HL-60 (cell line): ENCODE measurements around the gene RAF1.
"Not testable (repeated sequence)": the region's sequence is repeated elsewhere in the genome, so short reads cannot be mapped to it uniquely, and the experiment has no call there.

ENCODE experiments used
- DNase-seq, 2 experiments: peaks; one replicate each; pipeline ENCODE4 v3.0.0-alpha.2; 2010 to 2020; ENCODE audit warnings: low read depth in 1 of 2, low spot score in 1 of 2
- H3K27ac ChIP-seq: fragments of 250-450 bp; sonication (Bioruptor Pico); replicated peaks from 2 replicates; pipeline ENCODE4 v1.5.1; 2020; ENCODE audit warnings: mild to moderate bottlenecking, moderate library complexity
- H3K27me3 ChIP-seq: fragments of 250-450 bp; sonication (Bioruptor Pico); 2 replicates; pipeline ENCODE4 v1.5.1; 2021; ENCODE audit warnings: mild to moderate bottlenecking, moderate library complexity; ENCODE audit not compliant: insufficient read depth, poor library complexity, severe bottlenecking
- H3K4me3 ChIP-seq: replicated peaks from 2 replicates; pipeline ENCODE4 v1.5.1; 2011; ENCODE audit warnings: mild to moderate bottlenecking, control low read depth, low read length; ENCODE audit not compliant: insufficient read depth
- CTCF ChIP-seq: IDR thresholded peaks from one replicate; pipeline ENCODE4 v1.5.1; 2011; ENCODE audit warnings: low read length, control low read depth, inconsistent platforms; ENCODE audit not compliant: insufficient read depth
- GABPA ChIP-seq: IDR thresholded peaks from 2 replicates; pipeline ENCODE4 v1.6.1; 2012; ENCODE audit warnings: low read depth
- POLR2AphosphoS5 ChIP-seq: IDR thresholded peaks from 2 replicates; pipeline ENCODE4 v1.6.1; 2012; ENCODE audit warnings: low read depth
- REST ChIP-seq: IDR thresholded peaks from 2 replicates; pipeline ENCODE4 v1.6.1; 2012; ENCODE audit warnings: low read depth; ENCODE audit not compliant: insufficient replicate concordance
- SPI1 ChIP-seq: IDR thresholded peaks from 2 replicates; pipeline ENCODE4 v1.6.1; 2012; ENCODE audit warnings: low read depth, mild to moderate bottlenecking, borderline replicate concordance

RAF1 gene

GRCh38 chr3:12644331-12644937 lies 19.5 kb downstream of the RAF1 start:
- Histone ChIP-seq H3K4me3 (no peak overlapping the region), H3K27me3 (no peaks in the 10 kb centered on the region), H3K27ac (no peak overlapping the region)
- TF ChIP-seq CTCF (no peak), REST (no peak), GABPA (no peak), POLR2AphosphoS5 (no peak)
- no peak for DNase-seq

- Histone ChIP-seq H3K27me3 (no peaks in the 10 kb centered on the region), H3K27ac (no peak overlapping the region), H3K4me3 (no peak overlapping the region)
- no peak for TF ChIP-seq CTCF
- TF ChIP-seq REST, result no peak
- TF ChIP-seq POLR2AphosphoS5, result no peak
- no peak for TF ChIP-seq GABPA
- no peak for TF ChIP-seq SPI1
- DNase-seq, result no peak
These were observed 20.2 kb downstream of the RAF1 start for GRCh38 chr3:12643724-12644123.

GRCh38 chr3:12643010-12643380 lies 20.9 kb downstream of the RAF1 start:
- no peak overlapping the region for H3K27ac ChIP-seq
- TF ChIP-seq CTCF (no peak), REST (no peak), GABPA (no peak), SPI1 (no peak), POLR2AphosphoS5 (no peak)

GRCh38 chr3:12640853-12641252 lies 23.1 kb downstream of the RAF1 start:
- not testable (repeated sequence) for H3K27me3 ChIP-seq, H3K4me3 ChIP-seq, DNase-seq, H3K27ac ChIP-seq

More at GRCh38 chr3:12643010-12643380, 20.9 kb downstream of the RAF1 start:
- no peak overlapping the region for H3K4me3 ChIP-seq
- no peak for DNase-seq
- no peaks in the 10 kb centered on the region for H3K27me3 ChIP-seq
